ENCODE data around the gene SFMBT1. TPM values are rescaled to one million over a fixed set of nuclear protein-coding genes. Genes with fewer than 3 reads are reported as not detected.

Gene SFMBT1
- total RNA-seq, 1 experiment from 2014 or later, result 14.8 TPM

DNA sequence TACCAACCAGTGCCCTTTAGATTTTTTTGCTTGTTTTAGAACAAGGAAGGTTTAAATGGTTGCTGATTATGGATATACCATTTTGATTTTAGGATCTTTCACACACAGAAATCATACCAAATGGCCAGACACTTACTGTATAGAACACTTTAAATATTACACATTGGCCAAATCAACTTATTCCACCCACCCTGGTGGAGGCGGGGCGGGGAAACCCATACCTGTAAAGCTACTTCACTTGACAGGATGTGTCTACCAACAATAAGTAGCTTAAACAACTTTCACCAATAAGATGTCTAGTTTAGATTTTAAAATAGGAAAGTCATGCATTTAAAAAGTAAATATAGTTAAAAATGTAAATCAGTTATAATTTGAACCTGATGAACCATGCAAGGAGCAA, 17.0 kb upstream of the SFMBT1 start:
- ChIA-PET CTCF (no interaction called here), RAD21 (ENCODE audit: low non-redundant PET in 1 of 2, low total read pairs in 2 of 2, uncharacterized antibody in 2 of 2, unreplicated experiment in 2 of 2) (no interaction called here), POLR2A (no interaction called here)
- no peak for DNase-seq (ENCODE audit: low read depth, low spot score)
- Histone ChIP-seq H3K27ac (ENCODE audit: low read depth, low read length) (no peak overlapping the region), H3K79me2 (ENCODE audit: insufficient read depth, low read length) (no peaks in the 10 kb centered on the region), H3K9me2 (ENCODE audit: insufficient read depth) (no peaks in the 10 kb centered on the region), H3K36me3 (ENCODE audit: control insufficient read depth in 1 of 2, insufficient read depth in 2 of 2, low read length in 2 of 2) (no peaks in the 10 kb centered on the region), H3K4me3 (replicated peaks in 1 of 2; ENCODE audit: low read depth in 1 of 2, low read length in 2 of 2) (no peak overlapping the region), H2AFZ (ENCODE audit: low read depth, low read length, poor library complexity, severe bottlenecking) (no peak overlapping the region), H3K4me1 (ENCODE audit: control insufficient read depth in 1 of 2, insufficient read depth in 2 of 2, low read length in 2 of 2) (no peaks in the 10 kb centered on the region), H4K20me1 (ENCODE audit: insufficient read depth) (no peaks in the 10 kb centered on the region), H3K9me3 (ENCODE audit: control insufficient read depth in 1 of 2, insufficient read depth in 1 of 2, low read depth in 1 of 2, low read length in 2 of 2) (no peaks in the 10 kb centered on the region), H3K9ac (ENCODE audit: low read length) (no peak overlapping the region), H3K4me2 (ENCODE audit: low read length) (no peak overlapping the region), H3K27me3 (ENCODE audit: insufficient read depth, low read length) (no peaks in the 10 kb centered on the region)
- intact Hi-C loops (cut with micrococcal nuclease), result no loop called here
- ATAC-seq, result no peak
- no TSS peak for BruUV-seq (replicated peaks)
- no peak for TF ChIP-seq ELF1 (IDR thresholded peaks at IDR 0.05; ENCODE audit: borderline replicate concordance, low read depth)
- TF ChIP-seq, protein P1, sequence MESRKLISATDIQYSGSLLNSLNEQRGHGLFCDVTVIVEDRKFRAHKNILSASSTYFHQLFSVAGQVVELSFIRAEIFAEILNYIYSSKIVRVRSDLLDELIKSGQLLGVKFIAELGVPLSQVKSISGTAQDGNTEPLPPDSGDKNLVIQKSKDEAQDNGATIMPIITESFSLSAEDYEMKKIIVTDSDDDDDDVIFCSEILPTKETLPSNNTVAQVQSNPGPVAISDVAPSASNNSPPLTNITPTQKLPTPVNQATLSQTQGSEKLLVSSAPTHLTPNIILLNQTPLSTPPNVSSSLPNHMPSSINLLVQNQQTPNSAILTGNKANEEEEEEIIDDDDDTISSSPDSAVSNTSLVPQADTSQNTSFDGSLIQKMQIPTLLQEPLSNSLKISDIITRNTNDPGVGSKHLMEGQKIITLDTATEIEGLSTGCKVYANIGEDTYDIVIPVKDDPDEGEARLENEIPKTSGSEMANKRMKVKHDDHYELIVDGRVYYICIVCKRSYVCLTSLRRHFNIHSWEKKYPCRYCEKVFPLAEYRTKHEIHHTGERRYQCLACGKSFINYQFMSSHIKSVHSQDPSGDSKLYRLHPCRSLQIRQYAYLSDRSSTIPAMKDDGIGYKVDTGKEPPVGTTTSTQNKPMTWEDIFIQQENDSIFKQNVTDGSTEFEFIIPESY (IDR thresholded peaks at IDR 0.05; ENCODE audit: extremely low read depth, insufficient replicate concordance, low read length), result no peak
- no peak for TF ChIP-seq EGR1 (IDR thresholded peaks at IDR 0.05; ENCODE audit: low read depth)
- TF ChIP-seq SRF (IDR thresholded peaks at IDR 0.05; ENCODE audit: low read depth), result no peak
- no peak for TF ChIP-seq POLR2AphosphoS5 (IDR thresholded peaks at IDR 0.05; ENCODE audit: low read depth, low read length)
- no peak for TF ChIP-seq ZFX (IDR thresholded peaks at IDR 0.05)
- TF ChIP-seq, protein P2, sequence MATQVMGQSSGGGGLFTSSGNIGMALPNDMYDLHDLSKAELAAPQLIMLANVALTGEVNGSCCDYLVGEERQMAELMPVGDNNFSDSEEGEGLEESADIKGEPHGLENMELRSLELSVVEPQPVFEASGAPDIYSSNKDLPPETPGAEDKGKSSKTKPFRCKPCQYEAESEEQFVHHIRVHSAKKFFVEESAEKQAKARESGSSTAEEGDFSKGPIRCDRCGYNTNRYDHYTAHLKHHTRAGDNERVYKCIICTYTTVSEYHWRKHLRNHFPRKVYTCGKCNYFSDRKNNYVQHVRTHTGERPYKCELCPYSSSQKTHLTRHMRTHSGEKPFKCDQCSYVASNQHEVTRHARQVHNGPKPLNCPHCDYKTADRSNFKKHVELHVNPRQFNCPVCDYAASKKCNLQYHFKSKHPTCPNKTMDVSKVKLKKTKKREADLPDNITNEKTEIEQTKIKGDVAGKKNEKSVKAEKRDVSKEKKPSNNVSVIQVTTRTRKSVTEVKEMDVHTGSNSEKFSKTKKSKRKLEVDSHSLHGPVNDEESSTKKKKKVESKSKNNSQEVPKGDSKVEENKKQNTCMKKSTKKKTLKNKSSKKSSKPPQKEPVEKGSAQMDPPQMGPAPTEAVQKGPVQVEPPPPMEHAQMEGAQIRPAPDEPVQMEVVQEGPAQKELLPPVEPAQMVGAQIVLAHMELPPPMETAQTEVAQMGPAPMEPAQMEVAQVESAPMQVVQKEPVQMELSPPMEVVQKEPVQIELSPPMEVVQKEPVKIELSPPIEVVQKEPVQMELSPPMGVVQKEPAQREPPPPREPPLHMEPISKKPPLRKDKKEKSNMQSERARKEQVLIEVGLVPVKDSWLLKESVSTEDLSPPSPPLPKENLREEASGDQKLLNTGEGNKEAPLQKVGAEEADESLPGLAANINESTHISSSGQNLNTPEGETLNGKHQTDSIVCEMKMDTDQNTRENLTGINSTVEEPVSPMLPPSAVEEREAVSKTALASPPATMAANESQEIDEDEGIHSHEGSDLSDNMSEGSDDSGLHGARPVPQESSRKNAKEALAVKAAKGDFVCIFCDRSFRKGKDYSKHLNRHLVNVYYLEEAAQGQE (IDR thresholded peaks at IDR 0.05; ENCODE audit: low read depth), result no peak
